Right renal pelvis (tissue), 4 donors: ENCODE results near the gene UNC93B1. TPM values are rescaled to one million over a fixed set of nuclear protein-coding genes. Genes with fewer than 3 reads are reported as not detected.

Source experiments
- DNase-seq, 4 donors: peaks; one replicate each; pipeline ENCODE4 v3.0.0-alpha.2; 2013; ENCODE audit warnings: low read depth in 4 of 4, low spot score in 3 of 4, missing footprints in 1 of 4
- polyA plus RNA-seq, 4 donors: library from polyadenylated mRNA; unstranded; fragments of 120-200 nt; gene quantifications; one replicate each; pipeline ENCODE4 v1.2.1, GENCODE V29; 2013; ENCODE audit not compliant: insufficient read length in 4 of 4

UNC93B1 gene, protein sequence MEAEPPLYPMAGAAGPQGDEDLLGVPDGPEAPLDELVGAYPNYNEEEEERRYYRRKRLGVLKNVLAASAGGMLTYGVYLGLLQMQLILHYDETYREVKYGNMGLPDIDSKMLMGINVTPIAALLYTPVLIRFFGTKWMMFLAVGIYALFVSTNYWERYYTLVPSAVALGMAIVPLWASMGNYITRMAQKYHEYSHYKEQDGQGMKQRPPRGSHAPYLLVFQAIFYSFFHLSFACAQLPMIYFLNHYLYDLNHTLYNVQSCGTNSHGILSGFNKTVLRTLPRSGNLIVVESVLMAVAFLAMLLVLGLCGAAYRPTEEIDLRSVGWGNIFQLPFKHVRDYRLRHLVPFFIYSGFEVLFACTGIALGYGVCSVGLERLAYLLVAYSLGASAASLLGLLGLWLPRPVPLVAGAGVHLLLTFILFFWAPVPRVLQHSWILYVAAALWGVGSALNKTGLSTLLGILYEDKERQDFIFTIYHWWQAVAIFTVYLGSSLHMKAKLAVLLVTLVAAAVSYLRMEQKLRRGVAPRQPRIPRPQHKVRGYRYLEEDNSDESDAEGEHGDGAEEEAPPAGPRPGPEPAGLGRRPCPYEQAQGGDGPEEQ
- polyA plus RNA-seq = 10 to 100 TPM in 1 of 4 donors, 1 to 10 TPM in 3; 8.0 to 13.8 (median 9.4) TPM

DNA sequence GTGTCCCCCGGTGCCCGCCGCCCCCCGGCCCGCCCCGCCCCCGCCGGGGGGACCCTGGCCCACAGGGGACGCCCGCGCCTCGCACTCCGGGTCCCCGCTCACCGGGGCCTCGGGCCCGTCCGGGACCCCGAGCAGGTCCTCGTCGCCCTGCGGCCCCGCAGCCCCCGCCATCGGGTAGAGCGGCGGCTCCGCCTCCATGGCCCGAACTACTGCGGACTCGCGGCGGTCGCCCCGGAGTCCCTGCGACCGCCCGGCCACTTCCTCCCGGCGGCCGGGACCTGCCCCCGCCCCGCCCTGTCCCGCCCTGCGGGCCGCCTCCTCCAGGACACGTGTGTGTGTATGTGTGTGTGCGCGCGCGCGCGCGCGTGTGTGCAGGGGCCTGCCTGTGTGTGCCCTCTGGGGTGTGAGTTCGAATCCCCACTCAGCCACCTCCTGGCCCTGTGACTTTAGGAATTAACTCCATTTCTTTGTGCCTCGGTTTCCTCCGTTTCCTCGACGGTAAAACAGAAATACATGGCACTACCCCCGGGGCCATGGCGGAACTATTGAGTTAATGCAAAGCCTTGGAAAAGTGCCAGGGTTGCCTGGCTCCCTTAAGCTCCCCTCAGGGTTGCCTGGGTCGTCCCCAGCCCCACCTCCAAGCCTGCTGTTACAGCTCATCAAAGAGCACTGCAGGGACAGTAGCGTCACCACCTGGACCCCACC lies at the start of gene UNC93B1:
Gene UNC93B1 (minus strand): TSS at position 252 of the 705 bp plus-strand sequence. CDS start 54 bp downstream, at position 198.
- peak in 1 of 4 donors; percentile 52 for DNase-seq

DNA sequence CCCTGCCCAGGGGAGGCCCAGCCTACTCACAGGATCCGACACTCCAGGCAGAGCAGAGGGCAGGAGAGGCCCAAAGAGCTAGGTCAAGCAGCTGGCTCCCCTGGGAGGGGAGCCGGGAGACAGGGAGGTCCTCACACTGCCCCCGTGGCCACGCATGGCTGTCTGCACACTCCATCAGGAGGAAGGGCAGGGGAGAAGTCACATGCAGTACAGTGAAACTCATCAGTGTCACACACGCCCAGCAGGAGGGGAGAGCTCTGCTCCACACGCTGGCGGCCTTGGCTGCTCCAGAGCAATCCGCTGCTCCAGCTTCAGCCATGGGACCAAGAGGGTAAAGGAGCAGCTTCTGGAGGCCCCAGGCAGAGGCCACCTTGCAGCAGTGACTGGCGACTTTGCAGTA lies 49.2 kb upstream of the UNC93B1 start:
- no peak for DNase-seq

DNA sequence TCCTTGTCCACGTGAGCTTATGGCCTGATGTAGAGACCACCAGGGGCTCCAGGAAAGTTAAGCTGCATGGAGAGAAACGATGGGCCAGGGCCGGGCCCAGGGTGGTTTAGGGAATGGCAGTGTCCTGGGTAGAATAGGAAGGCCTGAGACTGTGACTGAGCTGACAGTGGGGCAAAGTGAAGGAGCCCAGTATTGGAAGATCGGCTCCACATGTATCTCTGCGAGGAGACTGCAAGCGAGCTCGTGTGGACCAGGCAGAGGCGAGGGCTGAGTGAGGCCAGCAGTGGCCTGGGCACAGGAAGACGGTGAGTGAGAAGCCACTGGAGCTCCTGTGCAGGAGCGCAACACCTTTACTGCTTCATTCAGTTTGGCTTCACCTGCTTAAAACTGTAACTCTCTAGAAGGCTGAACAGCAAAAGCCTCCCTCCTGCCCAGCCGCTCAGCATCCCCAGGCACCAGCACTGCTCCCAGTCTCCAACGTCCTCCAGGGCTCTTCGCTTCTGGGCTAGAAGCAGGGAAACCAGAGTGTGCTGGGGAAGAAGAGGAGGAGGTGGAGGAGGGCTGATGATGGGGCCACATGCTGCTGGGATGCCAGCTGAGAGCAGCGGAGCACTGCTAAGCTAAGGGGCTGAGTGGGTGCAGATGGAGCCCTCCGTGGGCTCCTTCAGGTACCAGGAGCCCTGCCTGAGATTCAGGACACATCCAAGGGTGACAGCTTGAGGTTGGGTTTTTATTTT lies 48.4 kb upstream of the UNC93B1 start:
- DNase-seq = no peak

DNA sequence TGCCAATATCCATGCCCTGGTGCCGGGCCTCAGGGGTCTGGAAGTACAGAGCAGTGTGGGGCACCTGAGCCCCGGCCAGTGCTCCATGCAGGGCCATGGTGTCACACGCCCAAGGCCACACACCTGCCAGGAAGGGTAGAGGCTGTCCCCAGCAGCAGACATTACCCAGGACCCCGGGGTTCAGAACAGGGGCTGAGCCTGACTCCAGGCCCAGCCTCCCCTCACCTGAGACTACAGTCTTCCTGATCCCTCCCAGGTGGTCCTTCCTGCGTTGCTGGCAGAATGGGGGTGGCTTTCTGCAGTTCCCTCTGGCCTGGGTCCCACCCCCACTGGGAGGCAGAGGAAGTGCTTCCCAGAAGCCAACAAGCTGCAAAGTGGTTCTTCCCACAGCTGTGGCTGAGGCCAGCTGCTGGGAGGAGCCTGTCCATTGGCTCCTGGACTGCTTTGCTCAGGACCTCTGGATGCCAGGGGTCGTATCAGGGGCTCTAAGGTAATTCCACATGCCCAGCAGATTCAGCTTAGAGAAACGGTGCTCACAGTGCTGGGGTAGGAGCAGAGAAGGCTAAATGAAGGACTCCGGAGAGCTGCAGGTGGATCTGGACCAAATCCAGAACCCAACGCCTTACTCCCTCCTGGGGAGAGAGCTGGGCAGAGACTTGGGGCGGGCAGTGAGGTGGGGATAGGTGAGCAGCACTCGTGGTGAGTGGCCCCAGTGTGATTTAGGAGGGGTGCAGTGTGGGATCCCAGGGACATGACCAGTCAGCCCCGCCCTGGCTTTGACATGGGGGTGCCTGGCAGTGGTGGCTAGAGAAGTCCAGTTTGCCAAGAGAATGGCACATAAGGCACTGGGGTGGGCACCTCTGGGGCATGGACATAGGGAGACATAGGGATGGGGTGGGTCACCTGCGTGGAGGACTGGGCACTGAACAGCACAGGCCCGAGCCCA lies 47.6 kb upstream of the UNC93B1 start:
- DNase-seq = no peak

DNA sequence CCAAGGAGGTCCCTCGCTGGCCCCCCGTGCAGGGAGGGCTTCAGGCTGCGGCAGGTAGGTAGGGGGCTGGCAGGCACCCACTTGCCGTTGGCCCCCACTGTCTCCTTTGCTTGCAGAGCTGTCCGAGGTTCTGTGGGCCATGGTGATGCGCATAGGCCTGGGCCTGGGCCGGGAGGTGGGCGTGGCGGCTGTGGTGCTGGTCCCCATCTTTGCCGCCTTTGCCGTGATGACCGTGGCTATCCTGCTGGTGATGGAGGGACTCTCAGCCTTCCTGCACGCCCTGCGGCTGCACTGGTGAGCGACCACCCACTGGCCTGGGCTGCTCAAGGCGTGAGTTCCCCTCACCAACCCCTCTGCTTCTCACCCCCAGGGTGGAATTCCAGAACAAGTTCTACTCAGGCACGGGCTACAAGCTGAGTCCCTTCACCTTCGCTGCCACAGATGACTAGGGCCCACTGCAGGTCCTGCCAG lies 46.5 kb upstream of the UNC93B1 start:
- no peak for DNase-seq

DNA sequence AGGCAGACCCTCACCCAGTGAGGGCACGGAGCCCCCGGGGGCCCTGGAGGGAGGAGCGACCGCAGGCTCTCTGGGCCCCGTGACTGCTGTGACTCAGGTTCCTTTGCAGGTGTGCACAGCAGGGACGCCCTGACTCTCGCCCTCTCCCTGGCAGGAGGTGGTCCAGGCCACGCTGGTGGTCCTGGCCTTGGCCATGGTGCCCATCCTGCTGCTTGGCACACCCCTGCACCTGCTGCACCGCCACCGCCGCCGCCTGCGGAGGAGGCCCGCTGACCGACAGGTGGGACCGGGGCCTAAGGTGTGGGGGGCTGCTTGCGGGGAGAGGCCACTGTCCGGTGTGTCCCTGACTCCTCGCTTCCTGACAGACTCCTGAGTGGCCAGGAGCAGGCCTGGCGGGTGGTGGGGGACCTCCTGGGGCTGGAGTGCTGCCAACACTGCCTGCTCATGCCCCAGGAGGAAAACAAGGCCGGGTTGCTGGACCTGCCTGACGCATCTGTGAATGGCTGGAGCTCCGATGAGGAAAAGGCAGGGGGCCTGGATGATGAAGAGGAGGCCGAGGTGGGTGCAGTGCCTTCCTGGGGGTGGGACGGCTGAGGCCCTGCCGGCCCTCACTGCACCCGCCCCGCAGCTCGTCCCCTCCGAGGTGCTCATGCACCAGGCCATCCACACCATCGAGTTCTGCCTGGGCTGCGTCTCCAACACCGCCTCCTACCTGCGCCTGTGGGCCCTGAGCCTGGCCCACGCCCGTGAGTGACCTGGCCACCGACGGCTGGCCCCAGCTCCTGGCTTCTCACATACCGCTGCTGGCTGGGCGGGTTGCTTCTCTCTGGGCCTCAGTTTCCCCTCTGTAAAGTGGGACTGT lies 45.8 kb upstream of the UNC93B1 start:
- no peak for DNase-seq

DNA sequence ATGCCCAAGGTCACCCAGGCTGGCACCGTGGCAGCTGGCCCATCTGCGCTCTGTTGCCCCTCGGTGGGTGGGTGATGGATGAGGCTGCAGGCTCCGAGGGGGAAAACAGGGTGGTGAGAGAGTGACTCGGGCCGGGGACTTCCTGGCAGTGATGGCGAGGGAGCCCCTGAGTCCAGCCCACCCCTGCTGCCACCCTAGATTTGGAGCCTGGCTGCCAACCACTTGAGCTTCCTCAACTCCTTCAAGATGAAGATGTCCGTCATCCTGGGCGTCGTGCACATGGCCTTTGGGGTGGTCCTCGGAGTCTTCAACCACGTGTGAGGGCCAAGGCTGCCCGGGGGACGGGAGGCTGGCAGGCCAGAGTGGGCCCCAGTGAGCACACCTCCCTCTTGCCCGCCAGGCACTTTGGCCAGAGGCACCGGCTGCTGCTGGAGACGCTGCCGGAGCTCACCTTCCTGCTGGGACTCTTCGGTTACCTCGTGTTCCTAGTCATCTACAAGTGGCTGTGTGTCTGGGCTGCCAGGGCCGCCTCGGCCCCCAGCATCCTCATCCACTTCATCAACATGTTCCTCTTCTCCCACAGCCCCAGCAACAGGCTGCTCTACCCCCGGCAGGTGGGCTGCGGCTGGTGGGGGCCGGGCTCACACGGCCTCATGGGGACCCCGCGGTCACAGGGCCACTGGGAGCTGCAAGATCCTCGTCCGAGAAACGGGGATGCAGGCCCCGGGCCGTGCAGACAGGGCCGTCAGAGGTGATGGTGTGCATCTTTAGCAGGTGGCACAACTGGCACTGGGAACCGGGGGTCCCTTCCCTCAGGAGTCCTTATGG lies 45.0 kb upstream of the UNC93B1 start:
- DNase-seq = no peak

DNA sequence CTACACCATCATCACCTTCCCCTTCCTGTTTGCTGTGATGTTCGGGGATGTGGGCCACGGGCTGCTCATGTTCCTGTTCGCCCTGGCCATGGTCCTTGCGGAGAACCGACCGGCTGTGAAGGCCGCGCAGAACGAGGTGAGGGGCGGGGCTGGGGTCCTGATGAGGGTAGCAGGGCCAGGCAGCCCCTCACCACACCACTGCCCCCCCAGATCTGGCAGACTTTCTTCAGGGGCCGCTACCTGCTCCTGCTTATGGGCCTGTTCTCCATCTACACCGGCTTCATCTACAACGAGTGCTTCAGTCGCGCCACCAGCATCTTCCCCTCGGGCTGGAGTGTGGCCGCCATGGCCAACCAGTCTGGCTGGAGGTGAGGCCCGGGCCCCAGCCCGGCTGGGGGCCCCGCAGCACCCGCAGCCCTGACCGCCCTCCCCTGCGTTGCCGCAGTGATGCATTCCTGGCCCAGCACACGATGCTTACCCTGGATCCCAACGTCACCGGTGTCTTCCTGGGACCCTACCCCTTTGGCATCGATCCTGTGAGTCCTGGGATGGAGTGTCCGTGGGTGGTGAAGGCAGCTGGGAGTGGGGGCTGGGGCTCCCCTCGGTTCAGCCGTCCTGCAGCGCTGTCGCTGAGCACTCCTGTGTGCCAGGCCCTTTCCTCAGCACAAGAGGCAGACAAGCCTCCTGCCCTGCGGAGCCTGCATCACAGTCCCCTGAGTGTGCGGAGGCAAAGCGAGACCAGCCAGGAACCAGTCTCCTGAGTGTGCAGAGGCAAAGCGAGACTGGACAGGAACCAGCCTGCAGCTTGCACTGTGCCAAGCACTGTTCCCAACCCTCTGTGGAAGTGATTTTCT lies 43.8 kb upstream of the UNC93B1 start:
- no peak for DNase-seq

DNA sequence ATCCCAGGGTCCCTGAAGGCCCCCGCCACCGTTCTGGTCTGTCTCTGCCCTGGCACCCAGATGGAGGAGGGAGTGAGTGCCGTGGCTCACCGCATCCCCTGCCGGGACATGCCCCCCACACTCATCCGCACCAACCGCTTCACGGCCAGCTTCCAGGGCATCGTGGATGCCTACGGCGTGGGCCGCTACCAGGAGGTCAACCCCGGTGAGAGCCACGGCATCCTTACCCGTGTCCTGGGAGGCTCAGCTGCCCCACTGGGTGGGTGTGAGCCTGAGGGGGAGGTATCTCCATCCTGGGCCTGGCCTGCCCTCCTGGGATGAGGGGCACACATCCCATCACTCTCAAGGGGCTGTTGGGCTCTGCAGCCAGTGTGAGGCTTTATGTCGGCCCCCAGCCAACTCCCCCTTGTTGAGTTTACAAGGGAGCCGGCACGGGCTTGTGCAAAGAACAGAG lies 41.0 kb upstream of the UNC93B1 start:
- DNase-seq = no peak

DNA sequence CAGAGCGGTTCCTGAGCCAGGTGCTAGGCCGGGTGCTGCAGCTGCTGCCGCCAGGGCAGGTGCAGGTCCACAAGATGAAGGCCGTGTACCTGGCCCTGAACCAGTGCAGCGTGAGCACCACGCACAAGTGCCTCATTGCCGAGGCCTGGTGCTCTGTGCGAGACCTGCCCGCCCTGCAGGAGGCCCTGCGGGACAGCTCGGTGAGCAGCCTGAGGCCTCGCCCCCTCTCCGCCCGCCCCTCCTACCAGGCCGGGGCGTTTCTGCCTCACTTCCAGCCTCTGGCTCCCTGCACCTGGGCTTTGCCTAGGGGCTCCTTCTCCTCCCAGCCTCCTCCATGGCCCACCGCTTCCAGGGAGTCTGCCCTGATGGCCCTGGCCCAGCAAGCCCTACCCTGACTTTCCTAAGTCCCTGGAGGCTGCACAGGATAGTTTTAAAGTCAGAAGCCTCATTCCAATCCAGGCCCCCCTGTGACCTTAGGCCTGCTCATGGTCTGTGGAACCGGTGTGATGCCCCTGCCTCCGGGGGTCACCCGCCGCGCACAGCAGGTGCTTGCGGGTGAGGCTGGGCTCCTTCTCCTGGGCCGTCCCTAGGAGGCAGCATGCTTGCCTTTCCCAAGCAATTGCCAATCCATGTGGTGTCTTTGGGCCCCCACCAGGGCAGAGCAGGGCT lies 40.4 kb upstream of the UNC93B1 start:
- DNase-seq = no peak

DNA sequence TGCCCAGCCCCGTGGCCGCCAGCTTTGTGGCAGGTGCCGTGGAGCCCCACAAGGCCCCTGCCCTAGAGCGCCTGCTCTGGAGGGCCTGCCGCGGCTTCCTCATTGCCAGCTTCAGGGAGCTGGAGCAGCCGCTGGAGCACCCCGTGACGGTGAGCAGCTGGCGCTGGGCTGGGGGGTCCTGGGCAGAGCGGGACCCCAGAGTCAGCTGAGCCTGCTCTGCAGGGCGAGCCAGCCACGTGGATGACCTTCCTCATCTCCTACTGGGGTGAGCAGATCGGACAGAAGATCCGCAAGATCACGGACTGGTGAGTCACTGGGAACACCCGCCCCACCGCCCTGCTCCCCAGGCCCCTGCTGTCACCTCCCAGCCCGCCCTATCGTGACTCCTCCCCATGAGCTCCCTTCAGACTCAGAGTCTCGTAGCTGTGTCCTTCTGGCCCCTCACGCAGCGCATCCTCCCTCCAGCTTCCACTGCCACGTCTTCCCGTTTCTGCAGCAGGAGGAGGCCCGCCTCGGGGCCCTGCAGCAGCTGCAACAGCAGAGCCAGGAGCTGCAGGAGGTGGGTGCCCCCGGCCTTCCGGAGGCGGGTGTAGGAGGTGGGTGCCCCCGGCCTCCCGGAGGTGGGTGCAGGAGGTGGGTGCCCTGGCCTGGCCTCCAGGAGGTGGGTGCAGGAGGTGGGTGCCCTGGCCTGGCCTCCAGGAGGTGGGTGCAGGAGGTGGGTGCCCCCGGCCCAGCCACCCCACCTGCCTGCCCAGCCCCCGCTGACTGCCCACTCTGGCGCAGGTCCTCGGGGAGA lies 39.6 kb upstream of the UNC93B1 start:
- no peak for DNase-seq

DNA sequence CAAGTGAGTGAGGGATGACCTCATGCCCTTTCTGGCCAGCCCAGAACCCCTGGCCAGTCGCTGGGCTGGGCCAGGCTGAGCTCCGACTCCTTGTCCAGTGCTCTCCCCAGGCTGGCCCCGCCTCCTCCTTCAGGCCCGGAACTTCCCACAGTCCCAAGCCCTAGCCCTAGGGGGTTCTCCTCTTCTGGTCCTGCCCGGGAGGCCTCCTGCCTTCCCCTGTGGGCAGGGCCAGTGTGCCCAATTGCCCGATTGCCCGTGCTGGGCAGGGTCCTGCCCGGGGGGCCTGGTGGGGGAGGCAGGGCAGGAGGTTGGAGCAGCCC lies 39.1 kb upstream of the UNC93B1 start:
- no peak for DNase-seq

DNA sequence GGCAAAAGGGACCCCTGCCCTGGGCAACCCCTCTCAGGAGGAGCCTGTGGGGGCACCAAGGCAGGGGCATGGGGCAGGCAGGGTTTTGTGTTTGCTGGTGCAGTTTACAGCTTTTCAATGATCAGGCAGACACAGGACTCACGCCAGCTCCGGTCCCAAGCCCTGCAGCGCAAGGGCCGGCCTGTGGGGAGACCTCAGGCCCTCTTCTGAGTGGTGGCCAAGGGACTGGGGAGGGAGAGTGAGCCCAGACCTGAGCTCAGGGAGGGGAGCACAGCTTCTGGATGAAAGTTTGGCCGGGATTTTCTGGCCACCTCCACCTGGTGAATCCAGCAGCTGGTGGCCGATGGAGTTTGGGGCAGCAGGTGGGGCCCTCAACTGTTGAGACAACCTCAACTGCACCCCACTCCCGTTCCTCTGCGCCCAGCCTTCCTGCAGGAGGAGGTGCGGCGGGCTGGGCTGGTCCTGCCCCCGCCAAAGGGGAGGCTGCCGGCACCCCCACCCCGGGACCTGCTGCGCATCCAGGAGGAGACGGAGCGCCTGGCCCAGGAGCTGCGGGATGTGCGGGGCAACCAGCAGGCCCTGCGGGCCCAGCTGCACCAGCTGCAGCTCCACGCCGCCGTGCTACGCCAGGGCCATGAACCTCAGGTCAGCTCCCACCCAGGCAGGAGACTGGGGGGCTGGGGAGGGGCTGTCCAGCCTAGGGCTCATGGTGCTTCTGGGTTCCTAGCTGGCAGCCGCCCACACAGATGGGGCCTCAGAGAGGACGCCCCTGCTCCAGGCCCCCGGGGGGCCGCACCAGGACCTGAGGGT lies 38.5 kb upstream of the UNC93B1 start:
- no peak for DNase-seq

DNA sequence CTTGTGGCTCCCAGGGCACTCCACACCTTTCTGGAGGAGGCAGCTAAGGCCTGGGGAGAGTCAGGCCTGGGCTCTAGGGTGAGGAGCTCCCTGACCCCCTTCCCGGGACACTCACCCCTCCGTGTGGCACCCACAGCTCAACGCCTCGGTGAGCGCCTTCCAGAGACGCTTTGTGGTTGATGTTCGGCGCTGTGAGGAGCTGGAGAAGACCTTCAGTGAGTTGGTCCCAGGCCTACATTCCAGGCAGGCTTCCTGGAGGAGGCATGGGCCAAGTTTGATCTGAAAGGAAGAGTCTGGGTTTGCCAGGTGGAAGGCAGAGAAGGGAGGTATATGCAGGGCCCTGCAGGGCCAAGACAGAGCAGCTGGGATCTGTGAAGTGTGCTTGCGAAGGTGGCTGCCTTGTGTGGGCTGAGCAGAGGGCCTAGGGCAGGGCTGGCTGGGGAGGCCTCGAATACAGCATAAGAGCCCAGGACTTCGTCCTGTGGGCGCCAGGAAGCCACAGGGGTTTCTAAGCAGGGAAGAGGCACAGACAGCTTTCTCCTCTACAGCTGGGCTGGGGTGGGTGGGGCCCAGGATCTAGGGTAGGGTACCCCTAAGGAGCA lies 37.8 kb upstream of the UNC93B1 start:
- no peak for DNase-seq
